Dedifferentiated amniotic fluid mesenchymal stem cell (primary cell): Measurements from ENCODE around the gene LRP1.

Experiments used
- DNase-seq: peaks from one replicate; pipeline ENCODE4 v3.0.0-alpha.2; 2016; ENCODE audit errors: extremely low spot score

LRP1 gene

GRCh38 chr12:57254506-57255280 is 126.4 kb downstream of the LRP1 start:
- DNase-seq: no peak

GRCh38 chr12:57255916-57256315 is 127.6 kb downstream of the LRP1 start:
- DNase-seq: no peak

GRCh38 chr12:57258977-57259970 is 131.0 kb downstream of the LRP1 start:
- no peak for DNase-seq

- DNase-seq: no peak
Measured at GRCh38 chr12:57260366-57260765, 132.1 kb downstream of the LRP1 start.

GRCh38 chr12:57261428-57261865 is 133.2 kb downstream of the LRP1 start:
- no peak for DNase-seq

- no peak for DNase-seq
Measured at GRCh38 chr12:57262126-57262822, 134.0 kb downstream of the LRP1 start.
